ENCODE data around the gene PSMC4.
A peak's percentile ranks its signal among the peaks of the same experiment; 100 is the strongest.
"Not testable (repeated sequence)": the region's sequence is repeated elsewhere in the genome, so short reads cannot be mapped to it uniquely, and the experiment has no call there.

PSMC4 gene

GRCh38 chr19:39951686-39952085 is 19.3 kb upstream of the PSMC4 start:
- in situ Hi-C loops (cut with HindIII; ENCODE audit: low sequenced_read_pairs) = no loop called here
- H3K4me3 ChIP-seq (ENCODE audit: low read depth, low read length) = no peak overlapping the region
- peak; percentile 10 for DNase-seq (ENCODE audit: low read depth, low spot score)
- no peak for TF ChIP-seq CTCF (IDR thresholded peaks at IDR 0.05; ENCODE audit: low read depth, low read length)

- no peak overlapping the region for H3K4me3 ChIP-seq (ENCODE audit: low read depth, low read length)
- no peak for TF ChIP-seq CTCF (IDR thresholded peaks at IDR 0.05; ENCODE audit: low read depth, low read length)
- in situ Hi-C loops (cut with HindIII; ENCODE audit: low sequenced_read_pairs) = no loop called here
- no peak for DNase-seq (ENCODE audit: low read depth, low spot score)
These were observed 17.1 kb upstream of the PSMC4 start for GRCh38 chr19:39953915-39954314.

GRCh38 chr19:39957886-39958285 is 13.1 kb upstream of the PSMC4 start:
- H3K4me3 ChIP-seq (ENCODE audit: low read depth, low read length); DNase-seq (ENCODE audit: low read depth, low spot score); in situ Hi-C loops (cut with HindIII; ENCODE audit: low sequenced_read_pairs): not testable (repeated sequence)

GRCh38 chr19:39958942-39959341 is 12.0 kb upstream of the PSMC4 start:
- H3K4me3 ChIP-seq (ENCODE audit: low read depth, low read length); in situ Hi-C loops (cut with HindIII; ENCODE audit: low sequenced_read_pairs); DNase-seq (ENCODE audit: low read depth, low spot score): not testable (repeated sequence)

- DNase-seq (ENCODE audit: low read depth, low spot score); H3K4me3 ChIP-seq (ENCODE audit: low read depth, low read length); in situ Hi-C loops (cut with HindIII; ENCODE audit: low sequenced_read_pairs): not testable (repeated sequence)
These were observed 11.6 kb upstream of the PSMC4 start for GRCh38 chr19:39959407-39959806.

- no peak for TF ChIP-seq CTCF (IDR thresholded peaks at IDR 0.05; ENCODE audit: low read depth, low read length)
- H3K4me3 ChIP-seq (ENCODE audit: low read depth, low read length) = no peak overlapping the region
- DNase-seq (ENCODE audit: low read depth, low spot score) = no peak
- in situ Hi-C loops (cut with HindIII; ENCODE audit: low sequenced_read_pairs) = no loop called here
These were observed 7.1 kb upstream of the PSMC4 start for GRCh38 chr19:39963898-39964297.

- in situ Hi-C loops (cut with HindIII; ENCODE audit: low sequenced_read_pairs) = no loop called here
- TF ChIP-seq CTCF (IDR thresholded peaks at IDR 0.05; ENCODE audit: low read depth, low read length) = no peak
- no peak for DNase-seq (ENCODE audit: low read depth, low spot score)
- H3K4me3 ChIP-seq (ENCODE audit: low read depth, low read length) = no peak overlapping the region
These were observed 4.3 kb upstream of the PSMC4 start for GRCh38 chr19:39966617-39967016.

- no peak overlapping the region for H3K4me3 ChIP-seq (ENCODE audit: low read depth, low read length)
- no peak for DNase-seq (ENCODE audit: low read depth, low spot score)
- in situ Hi-C loops (cut with HindIII; ENCODE audit: low sequenced_read_pairs) = no loop called here
- no peak for TF ChIP-seq CTCF (IDR thresholded peaks at IDR 0.05; ENCODE audit: low read depth, low read length)
These were observed 3.4 kb upstream of the PSMC4 start for GRCh38 chr19:39967561-39967960.

Measured in astrocyte of the spinal cord (primary cell).